ENCODE data around the gene UBTF.

DNA sequence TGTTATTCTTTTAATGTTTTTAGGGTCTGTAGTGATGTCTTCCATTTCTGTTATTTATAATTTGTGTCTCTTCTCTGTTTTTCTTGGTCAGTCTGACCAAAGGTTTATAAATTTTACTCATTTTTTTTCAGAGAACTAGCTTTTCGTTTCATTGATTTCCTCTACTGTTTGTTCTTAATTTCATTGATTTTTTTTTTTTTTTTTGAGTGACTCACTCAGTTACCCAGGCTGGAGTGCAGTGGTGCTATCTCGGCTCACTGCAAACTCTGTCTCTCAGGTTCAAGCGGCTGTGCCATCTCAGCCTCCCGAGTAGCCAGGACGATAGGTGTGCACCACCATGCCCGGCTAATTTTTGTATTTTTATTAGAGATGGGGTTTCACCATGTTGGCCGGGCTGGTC lies 12.6 kb upstream of the UBTF start:
- TF ChIP-seq RAD21 (IDR thresholded peaks at IDR 0.05 in 1 of 2, conservative IDR thresholded peaks at IDR 0.05 in 1 of 2; ENCODE audit: low read depth in 2 of 2, low read length in 2 of 2) (no peak), JUN (IDR thresholded peaks at IDR 0.05; ENCODE audit: low read depth, low read length) (no peak), POLR2AphosphoS5 (IDR thresholded peaks at IDR 0.05; ENCODE audit: low read depth, low read length) (no peak), EP300 (IDR thresholded peaks at IDR 0.05; ENCODE audit: borderline replicate concordance in 1 of 2, low read depth in 2 of 2, low read length in 2 of 2) (no peak), EZH2 (IDR thresholded peaks at IDR 0.05; ENCODE audit: low read depth, low read length, severe bottlenecking) (no peak), POLR2A (IDR thresholded peaks at IDR 0.05; ENCODE audit: control extremely low read depth in 1 of 2, low read depth in 2 of 2, low read length in 2 of 2) (no peak), ZNF274 (IDR thresholded peaks at IDR 0.05; ENCODE audit: borderline replicate concordance, extremely low read depth, low read length) (no peak), SIX5 (IDR thresholded peaks at IDR 0.05; ENCODE audit: low read depth, low read length) (no peak), KDM5A (IDR thresholded peaks at IDR 0.05; ENCODE audit: low read length) (no peak)
- TF ChIP-seq, protein P1, sequence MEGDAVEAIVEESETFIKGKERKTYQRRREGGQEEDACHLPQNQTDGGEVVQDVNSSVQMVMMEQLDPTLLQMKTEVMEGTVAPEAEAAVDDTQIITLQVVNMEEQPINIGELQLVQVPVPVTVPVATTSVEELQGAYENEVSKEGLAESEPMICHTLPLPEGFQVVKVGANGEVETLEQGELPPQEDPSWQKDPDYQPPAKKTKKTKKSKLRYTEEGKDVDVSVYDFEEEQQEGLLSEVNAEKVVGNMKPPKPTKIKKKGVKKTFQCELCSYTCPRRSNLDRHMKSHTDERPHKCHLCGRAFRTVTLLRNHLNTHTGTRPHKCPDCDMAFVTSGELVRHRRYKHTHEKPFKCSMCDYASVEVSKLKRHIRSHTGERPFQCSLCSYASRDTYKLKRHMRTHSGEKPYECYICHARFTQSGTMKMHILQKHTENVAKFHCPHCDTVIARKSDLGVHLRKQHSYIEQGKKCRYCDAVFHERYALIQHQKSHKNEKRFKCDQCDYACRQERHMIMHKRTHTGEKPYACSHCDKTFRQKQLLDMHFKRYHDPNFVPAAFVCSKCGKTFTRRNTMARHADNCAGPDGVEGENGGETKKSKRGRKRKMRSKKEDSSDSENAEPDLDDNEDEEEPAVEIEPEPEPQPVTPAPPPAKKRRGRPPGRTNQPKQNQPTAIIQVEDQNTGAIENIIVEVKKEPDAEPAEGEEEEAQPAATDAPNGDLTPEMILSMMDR (IDR thresholded peaks at IDR 0.05; ENCODE audit: control extremely low read depth in 1 of 3, insufficient read depth in 1 of 3, low read depth in 1 of 3, low read length in 3 of 3): no peak
- TF ChIP-seq, protein P2, sequence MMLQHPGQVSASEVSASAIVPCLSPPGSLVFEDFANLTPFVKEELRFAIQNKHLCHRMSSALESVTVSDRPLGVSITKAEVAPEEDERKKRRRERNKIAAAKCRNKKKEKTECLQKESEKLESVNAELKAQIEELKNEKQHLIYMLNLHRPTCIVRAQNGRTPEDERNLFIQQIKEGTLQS (IDR thresholded peaks at IDR 0.05; ENCODE audit: insufficient read depth, low read depth, low read length): no peak
